Ovary (tissue), 3 donors: ENCODE results near the gene NFATC2IP.

Experiments
- POLR2A ChIP-seq: fragments of 450-650 bp; IDR thresholded peaks from one replicate; pipeline ENCODE4 v1.6.1; 2017; ENCODE audit warnings: antibody characterized with exemption, mild to moderate bottlenecking, moderate library complexity
- TF ChIP-seq, protein P1 (sequence below), 3 donors: fragments of 450-650 bp in 2 of 3; fragments of 200-600 bp in 1 of 3; IDR thresholded peaks; one replicate each; pipeline versions ENCODE4 v1.5.1 to v1.8.0; 2016 to 2022; ENCODE audit warnings: antibody characterized with exemption in 3 of 3, mild to moderate bottlenecking in 1 of 3
- donor health status: DM: no; HTN: no; CAD: no.

DNA sequence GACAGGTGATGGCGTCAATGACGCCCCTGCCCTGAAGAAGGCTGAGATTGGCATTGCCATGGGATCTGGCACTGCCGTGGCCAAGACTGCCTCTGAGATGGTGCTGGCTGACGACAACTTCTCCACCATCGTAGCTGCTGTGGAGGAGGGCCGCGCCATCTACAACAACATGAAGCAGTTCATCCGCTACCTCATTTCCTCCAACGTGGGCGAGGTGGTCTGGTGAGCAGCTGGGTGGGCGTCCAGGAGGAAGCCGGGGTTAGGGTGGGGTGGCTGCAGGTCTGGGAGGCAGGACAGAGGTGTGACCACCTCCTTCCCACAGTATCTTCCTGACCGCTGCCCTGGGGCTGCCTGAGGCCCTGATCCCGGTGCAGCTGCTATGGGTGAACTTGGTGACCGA lies 48.9 kb upstream of the NFATC2IP start:
- TF ChIP-seq POLR2A: no peak
- TF ChIP-seq, protein P1, sequence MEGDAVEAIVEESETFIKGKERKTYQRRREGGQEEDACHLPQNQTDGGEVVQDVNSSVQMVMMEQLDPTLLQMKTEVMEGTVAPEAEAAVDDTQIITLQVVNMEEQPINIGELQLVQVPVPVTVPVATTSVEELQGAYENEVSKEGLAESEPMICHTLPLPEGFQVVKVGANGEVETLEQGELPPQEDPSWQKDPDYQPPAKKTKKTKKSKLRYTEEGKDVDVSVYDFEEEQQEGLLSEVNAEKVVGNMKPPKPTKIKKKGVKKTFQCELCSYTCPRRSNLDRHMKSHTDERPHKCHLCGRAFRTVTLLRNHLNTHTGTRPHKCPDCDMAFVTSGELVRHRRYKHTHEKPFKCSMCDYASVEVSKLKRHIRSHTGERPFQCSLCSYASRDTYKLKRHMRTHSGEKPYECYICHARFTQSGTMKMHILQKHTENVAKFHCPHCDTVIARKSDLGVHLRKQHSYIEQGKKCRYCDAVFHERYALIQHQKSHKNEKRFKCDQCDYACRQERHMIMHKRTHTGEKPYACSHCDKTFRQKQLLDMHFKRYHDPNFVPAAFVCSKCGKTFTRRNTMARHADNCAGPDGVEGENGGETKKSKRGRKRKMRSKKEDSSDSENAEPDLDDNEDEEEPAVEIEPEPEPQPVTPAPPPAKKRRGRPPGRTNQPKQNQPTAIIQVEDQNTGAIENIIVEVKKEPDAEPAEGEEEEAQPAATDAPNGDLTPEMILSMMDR (IDR thresholded peaks at IDR 0.05): no peak
